Measurements from ENCODE around the gene TP53I11. TPM values are rescaled to one million over a fixed set of nuclear protein-coding genes. Genes with fewer than 3 reads are reported as not detected.
A peak's percentile ranks its signal among the peaks of the same experiment; 100 is the strongest.

The TP53I11 gene
- total RNA-seq, 1 experiment from 2014 or later, result 94.2 TPM

- no peak overlapping the region; a peak in 1 of 5 replicates for H3K4me3 Mint-ChIP-seq
- no peak overlapping the region for H3K18ac ChIP-seq (ENCODE audit: insufficient read length, low read depth, low read length)
- no peak overlapping the region for H2AK5ac ChIP-seq (ENCODE audit: insufficient read length, low read length)
- H2BK15ac ChIP-seq (ENCODE audit: low read depth, low read length), result no peak overlapping the region
- H2BK120ac ChIP-seq (ENCODE audit: low read depth, low read length, poor library complexity, severe bottlenecking), result no peak overlapping the region
- no peak overlapping the region for H2AFZ ChIP-seq (ENCODE audit: low read length)
- H4K8ac ChIP-seq (replicated peaks; ENCODE audit: insufficient read length, low read depth, low read length), result no peak overlapping the region
- no peaks in the 10 kb centered on the region for H3K23me2 ChIP-seq (ENCODE audit: insufficient read length, low read depth, low read length, poor library complexity, severe bottlenecking)
- H3K23ac ChIP-seq (ENCODE audit: insufficient read length, low read depth, low read length), result no peak overlapping the region
- DNase-seq, result no peak
- H2BK20ac ChIP-seq (ENCODE audit: low read depth, low read length, poor library complexity, severe bottlenecking), result no peak overlapping the region
- no peak overlapping the region for H3K27ac ChIP-seq (ENCODE audit: insufficient read length, low read depth, low read length)
- H3T11ph ChIP-seq (ENCODE audit: low read length), result no peak overlapping the region
- peak overlapping the region in 2 of 3 experiments; percentile 36 to 38; a peak in 4 of 7 replicates for H3K27ac Mint-ChIP-seq
- no peaks in the 10 kb centered on the region for H3K79me2 ChIP-seq (ENCODE audit: insufficient read depth, low read length)
- H4K91ac ChIP-seq (ENCODE audit: insufficient read length, low read depth, low read length), result no peak overlapping the region
- peaks cover 2% of the 10 kb centered on the region; the same call in 1 of the 2 replicates for H3K4me1 ChIP-seq (ENCODE audit: insufficient read depth, low read length)
- no peaks in the 10 kb centered on the region for H3K9me3 ChIP-seq (ENCODE audit: control insufficient read depth, low read depth, low read length)
- H3K4me2 ChIP-seq (ENCODE audit: insufficient read depth, insufficient read length, low read length), result no peak overlapping the region
- no peak overlapping the region for H3K9ac ChIP-seq (ENCODE audit: extremely low read depth, insufficient read length, low read length)
- no peak overlapping the region for H4K5ac ChIP-seq (ENCODE audit: insufficient read length, low read depth, low read length)
- no peaks in the 10 kb centered on the region for H3K79me1 ChIP-seq (ENCODE audit: insufficient read depth, low read depth, low read length, poor library complexity, severe bottlenecking)
- H3K36me3 Mint-ChIP-seq (ENCODE audit: insufficient read depth in 1 of 3, low read depth in 3 of 3), result peaks cover 2 to 27% (median 21%) of the 10 kb centered on the region in 3 experiments; a peak in 6 of 7 replicates
- H3K56ac ChIP-seq (ENCODE audit: insufficient read length, low read depth, low read length), result no peak overlapping the region
- no peaks in the 10 kb centered on the region for H3K27me3 ChIP-seq (ENCODE audit: insufficient read depth, low read length)
- no peak overlapping the region for H3K14ac ChIP-seq (ENCODE audit: insufficient read depth, low read length)
- WGBS (ENCODE audit: extremely low coverage, insufficient read length, low lambda C conversion rate), result no CpG with 5 or more reads among the region's 9 CpGs
- no peaks in the 10 kb centered on the region for H3K27me3 Mint-ChIP-seq (ENCODE audit: low read depth)
- H2BK12ac ChIP-seq (ENCODE audit: insufficient read length, low read depth, low read length), result no peak overlapping the region
- H3K4me1 Mint-ChIP-seq, result peaks cover 34 to 73% of the 10 kb centered on the region in 2 experiments
- TF ChIP-seq CTCF (conservative IDR thresholded peaks at IDR 0.05), result no peak
- peaks cover 0 to 3% of the 10 kb centered on the region in 2 experiments; a peak in 2 of 5 replicates for H3K9me3 Mint-ChIP-seq
- no peak overlapping the region for H2BK5ac ChIP-seq (ENCODE audit: insufficient read length, low read length)
- no peaks in the 10 kb centered on the region for H4K20me1 ChIP-seq (ENCODE audit: control insufficient read depth, insufficient read depth, insufficient read length)
- H3K4ac ChIP-seq (ENCODE audit: low read depth, low read length), result no peak overlapping the region
Observed at GRCh38 chr11:44940835-44941234, 9.8 kb downstream of the TP53I11 start.
